Heart right ventricle (tissue), 16 donors: ENCODE measurements around the gene MAP1S. TPM values are rescaled to one million over a fixed set of nuclear protein-coding genes. Genes with fewer than 3 reads are reported as not detected.

Experiments
- ATAC-seq, 8 donors: fragments of 200-7000 bp; cut with Tn5 transposase; one replicate each; pipeline ENCODE4 v1.9.1; 2020; ENCODE audit warnings: mild to moderate bottlenecking in 8 of 8, moderate library complexity in 8 of 8, moderate number of reproducible peaks in 1 of 8
- DNase-seq, 2 donors: peaks; one replicate each; pipeline ENCODE4 v3.0.0-alpha.2; 2020
- H3K27ac ChIP-seq, 10 donors: fragments of 200-600 bp; sonication (generic) in 2 of 10; one replicate each; pipeline versions ENCODE4 v1.5.0 to v1.8.0; 2020 to 2022; ENCODE audit warnings: mild to moderate bottlenecking in 3 of 10
- H3K27me3 ChIP-seq, 7 donors: fragments of 200-600 bp; one replicate each; pipeline ENCODE4 v1.8.0; 2021 to 2022; ENCODE audit warnings: mild to moderate bottlenecking in 2 of 7
- H3K36me3 ChIP-seq, 9 donors: fragments of 200-600 bp; sonication (generic) in 1 of 9; one replicate each; pipeline versions ENCODE4 v1.5.0 to v1.8.0; 2020 to 2022; ENCODE audit warnings: mild to moderate bottlenecking in 2 of 9
- H3K4me1 ChIP-seq, 9 donors: fragments of 200-600 bp; sonication (generic) in 1 of 9; one replicate each; pipeline versions ENCODE4 v1.5.0 to v1.8.0; 2020 to 2022; ENCODE audit warnings: mild to moderate bottlenecking in 4 of 9
- H3K4me3 ChIP-seq, 10 donors: fragments of 200-600 bp; sonication (generic) in 2 of 10; one replicate each; pipeline versions ENCODE4 v1.5.0 to v1.8.0; 2020 to 2022; ENCODE audit warnings: mild to moderate bottlenecking in 7 of 10, moderate library complexity in 2 of 10
- H3K9me3 ChIP-seq, 11 donors: fragments of 200-600 bp in 10 of 11; sonication (generic) in 2 of 11; one replicate each; pipeline versions ENCODE4 v1.5.0 to v1.8.0; 2013 to 2022; ENCODE audit warnings: mild to moderate bottlenecking in 2 of 11, control low read depth in 1 of 11, moderate library complexity in 1 of 11
- WGBS, 2 donors: extraction: QIAGEN DNeasy Blood & Tissue Kit; methylation state at CpG; one replicate each; pipeline ENCODE4 v1.1.7; 2013; ENCODE audit warnings: inconsistent platforms in 1 of 2; 5-methylcytosine and 5-hydroxymethylcytosine counted together
- intact Hi-C, 10 donors: fragments of 100-400 bp; cut with DNase I; formaldehyde crosslinking; loops; one replicate each; pipeline versions ENCODE4 v1.11.1 to v1.14.2; 2022
- polyA plus RNA-seq, 2 donors: library from polyadenylated mRNA; stranded (reverse); fragments of 200-250 nt; gene quantifications; one replicate each; pipeline ENCODE4 v1.2.3, GENCODE V29; 2013
- total RNA-seq, 10 donors: library from RNA; stranded (reverse); fragmentation: NEBNext Ultra II Directional in 3 of 10; extraction: Animal tissue kit (Norgen Biotek cat#: 25700) in 3 of 10; gene quantifications; one replicate each; pipeline versions ENCODE4 v1.2.1 to v1.2.4, GENCODE V29; 2021 to 2023
- TF ChIP-seq, protein P1 (sequence below), 9 donors: fragments of 200-600 bp; sonication (generic) in 2 of 9; IDR thresholded peaks; one replicate each; pipeline versions ENCODE4 v1.5.0 to v1.8.0; 2021 to 2022; ENCODE audit warnings: antibody characterized with exemption in 9 of 9, mild to moderate bottlenecking in 5 of 9, moderate library complexity in 1 of 9
- donor health status: Arrhythmogenic right ventricular cardiomyopathy.
- donor health status: ischemic (EF 13 %, LVEDD 7.1; RV severe dilation, severe dysfunction).
- donor health status: healthy with polysubstance abuse.
- donor health status: DM: no; HTN: yes; CAD: no.
- donor health status: DM: no; HTN: no; CAD: no.
- donor health status: ischemic (EF 25% LVEDD 6.9; RV normal size, moderate dysfunction).
- donor health status: ischemic (EF 25% LVEDD 5.7; RV mildly dilated, moderate dysfunction).
- donor health status: healthy.
- donor health status: DM: yes; HTN: yes; CAD: no.
- donor health status: Ischemic cardiomyopathy.
- donor health status: ischemic (EF 35%, LVEDD 5.7; RV mildly dilated, moderate dysfunction).
- donor health status: nonischemic (EF 11% LVEDD 7.7; RV severe dilation, severe dysfunction).
- donor health status: DM: yes; HTN: yes; CAD: no.
- donor health status: PGD.
- donor health status: ischemic (EF 29% LVEDD 5.4; RV normal size, mild dysfunction).
- donor health status: nonischemic (EF 23%, LVEDD 6.1; RV moderate dilation, normal function).

The MAP1S gene
- total and polyA plus RNA-seq, 12 donors = 20.4 to 48.7 (median 26.8) TPM

DNA sequence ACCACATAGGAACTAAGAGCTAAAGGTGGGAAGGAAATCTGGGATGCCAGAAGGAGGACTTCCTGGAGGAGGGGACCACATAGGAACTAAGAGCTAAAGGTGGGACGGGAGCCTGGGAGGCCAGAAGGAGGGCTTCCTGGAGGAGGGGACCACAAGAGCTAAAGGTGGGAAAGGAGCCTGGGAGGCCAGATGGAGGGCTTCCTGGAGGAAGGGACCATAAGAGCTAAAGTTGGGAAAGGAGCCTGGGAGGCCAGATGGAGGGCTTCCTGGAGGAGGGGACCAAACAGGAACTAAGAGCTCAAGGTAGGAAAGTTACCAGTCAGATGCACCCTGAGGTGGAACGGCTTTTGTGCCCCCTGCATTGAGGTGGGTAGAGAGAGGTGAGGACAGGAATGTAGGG is 22.2 kb downstream of the MAP1S start:
- H3K4me1 ChIP-seq = peaks cover 0 to 2% (median 0%) of the 10 kb centered on the region in 9 donors
- DNase-seq (no peak), ATAC-seq (no peak)
- no peak overlapping the region for H3K27ac ChIP-seq
- no peaks in the 10 kb centered on the region for H3K9me3 ChIP-seq
- 89 to 100% methylated on average over 2 of the region's 2 CpGs for WGBS, 2 donors
- intact Hi-C loops = loop anchor here in 1 of 10 donors (10.0 kb wide), 1 partner anchor 137 kb away; no protein-coding TSS in a partner anchor
- peaks cover 0 to 6% (median 0%) of the 10 kb centered on the region in 7 donors for H3K27me3 ChIP-seq
- TF ChIP-seq, protein P1, sequence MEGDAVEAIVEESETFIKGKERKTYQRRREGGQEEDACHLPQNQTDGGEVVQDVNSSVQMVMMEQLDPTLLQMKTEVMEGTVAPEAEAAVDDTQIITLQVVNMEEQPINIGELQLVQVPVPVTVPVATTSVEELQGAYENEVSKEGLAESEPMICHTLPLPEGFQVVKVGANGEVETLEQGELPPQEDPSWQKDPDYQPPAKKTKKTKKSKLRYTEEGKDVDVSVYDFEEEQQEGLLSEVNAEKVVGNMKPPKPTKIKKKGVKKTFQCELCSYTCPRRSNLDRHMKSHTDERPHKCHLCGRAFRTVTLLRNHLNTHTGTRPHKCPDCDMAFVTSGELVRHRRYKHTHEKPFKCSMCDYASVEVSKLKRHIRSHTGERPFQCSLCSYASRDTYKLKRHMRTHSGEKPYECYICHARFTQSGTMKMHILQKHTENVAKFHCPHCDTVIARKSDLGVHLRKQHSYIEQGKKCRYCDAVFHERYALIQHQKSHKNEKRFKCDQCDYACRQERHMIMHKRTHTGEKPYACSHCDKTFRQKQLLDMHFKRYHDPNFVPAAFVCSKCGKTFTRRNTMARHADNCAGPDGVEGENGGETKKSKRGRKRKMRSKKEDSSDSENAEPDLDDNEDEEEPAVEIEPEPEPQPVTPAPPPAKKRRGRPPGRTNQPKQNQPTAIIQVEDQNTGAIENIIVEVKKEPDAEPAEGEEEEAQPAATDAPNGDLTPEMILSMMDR (IDR thresholded peaks at IDR 0.05) = no peak
- no peak overlapping the region for H3K4me3 ChIP-seq
- peaks cover 0 to 21% (median 0%) of the 10 kb centered on the region in 9 donors for H3K36me3 ChIP-seq

DNA sequence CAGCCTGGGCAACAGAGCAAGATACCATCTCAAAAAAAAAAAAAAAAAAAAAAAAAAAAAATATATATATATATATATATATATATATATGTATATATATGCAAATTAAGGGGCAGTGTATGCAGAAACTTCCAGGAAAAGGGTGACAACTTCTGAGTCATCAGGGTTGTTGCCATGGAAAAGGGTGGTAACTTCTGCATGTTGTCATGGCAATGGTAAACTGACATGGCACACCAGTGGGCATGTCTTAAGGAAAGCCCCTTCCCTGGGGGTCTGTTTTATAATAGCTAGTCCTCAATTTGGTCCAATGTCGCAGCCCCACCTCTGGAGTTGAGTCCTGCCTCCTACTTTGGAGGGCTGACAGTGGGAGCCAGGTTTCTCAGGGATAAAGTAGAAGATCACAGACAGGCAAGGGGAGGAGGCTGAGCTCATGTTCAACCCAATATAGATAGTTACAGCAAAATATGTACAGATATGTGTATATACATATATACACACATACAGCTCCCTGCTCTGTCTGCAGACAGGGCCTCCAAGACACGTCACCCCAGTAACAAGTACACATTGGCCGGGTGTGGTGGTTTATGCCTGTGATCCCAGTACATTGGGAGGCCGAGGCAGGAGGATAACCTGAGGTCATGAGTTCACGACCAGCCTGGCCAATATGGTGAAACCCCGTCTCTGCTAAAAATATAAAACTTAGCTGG is 24.7 kb downstream of the MAP1S start:
- TF ChIP-seq, protein P1 (IDR thresholded peaks at IDR 0.05) = no peak
- intact Hi-C loops = loop anchor here in 1 of 10 donors (10.0 kb wide), 1 partner anchor 139 kb away; no protein-coding TSS in a partner anchor
- peaks cover 0 to 6% (median 0%) of the 10 kb centered on the region in 7 donors for H3K27me3 ChIP-seq
- peaks cover 0 to 13% (median 10%) of the 10 kb centered on the region in 9 donors for H3K4me1 ChIP-seq
- no peak for ATAC-seq
- H3K36me3 ChIP-seq = no peaks in the 10 kb centered on the region
- 83% methylated on average over 6 of the region's 6 CpGs for WGBS, 2 donors
- H3K9me3 ChIP-seq = no peaks in the 10 kb centered on the region
- H3K4me3 ChIP-seq = no peak overlapping the region
- no peak overlapping the region for H3K27ac ChIP-seq
- DNase-seq = no peak

DNA sequence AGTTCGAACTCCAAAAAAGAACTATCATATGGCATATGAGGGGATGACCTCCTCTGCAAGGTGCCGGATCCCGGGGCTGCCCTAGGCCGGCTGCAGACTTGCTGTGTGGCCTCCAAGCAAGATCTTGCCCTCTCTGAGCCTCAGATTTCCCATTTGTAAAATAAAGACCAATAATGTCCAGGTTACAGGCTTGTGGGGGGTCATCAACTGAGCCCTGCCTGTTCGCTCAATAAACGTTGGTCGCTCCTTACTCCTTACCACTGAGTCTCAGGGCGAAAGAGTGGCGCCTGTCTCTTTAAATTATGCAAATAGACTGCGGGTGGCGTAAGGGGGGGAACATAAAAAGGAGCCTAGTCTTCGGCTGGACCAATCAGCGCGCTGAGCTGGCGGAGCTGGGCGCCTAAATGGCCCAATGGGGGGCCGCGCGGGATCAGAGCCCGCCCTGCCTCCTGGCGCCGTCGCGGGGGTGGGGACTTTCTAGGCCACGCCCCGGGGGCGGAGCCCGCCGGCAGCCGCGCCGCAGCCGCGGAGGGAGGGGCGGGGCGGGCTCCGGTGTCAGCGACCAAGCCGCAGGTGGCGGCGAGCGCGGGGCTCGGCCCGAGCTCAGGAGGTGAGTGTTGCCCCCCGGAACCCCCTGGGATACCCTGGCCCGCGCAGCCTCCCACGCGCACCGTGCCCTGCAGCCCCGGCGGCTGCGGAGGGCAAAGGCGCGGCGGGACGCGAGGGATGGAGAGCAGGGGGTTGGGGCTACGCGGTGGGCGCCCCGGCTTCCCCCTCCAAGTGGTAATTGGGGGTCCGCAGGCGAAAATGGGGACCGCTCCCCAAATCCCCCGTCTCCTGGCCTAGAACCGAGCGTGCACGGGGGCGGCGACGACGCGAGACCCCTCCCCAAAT is 28.2 kb downstream of the MAP1S start:
- peaks cover 0 to 32% (median 10%) of the 10 kb centered on the region in 9 donors for H3K4me1 ChIP-seq
- H3K27me3 ChIP-seq = peaks cover 0 to 6% (median 0%) of the 10 kb centered on the region in 7 donors
- no peaks in the 10 kb centered on the region for H3K9me3 ChIP-seq
- intact Hi-C loops = loop anchor here in 1 of 10 donors (10.0 kb wide), 1 partner anchor 143 kb away; no protein-coding TSS in a partner anchor
- peak overlapping the region in 1 of 10 donors; percentile 64 for H3K27ac ChIP-seq
- ATAC-seq (peak; percentile 97 to 99 (median 99)), DNase-seq (peak; percentile 89 to 91)
- 7% methylated on average over 57 to 73 of the region's 75 CpGs for WGBS, 2 donors
- TF ChIP-seq, protein P1 (IDR thresholded peaks at IDR 0.05) = no peak
- no peaks in the 10 kb centered on the region for H3K36me3 ChIP-seq
- H3K4me3 ChIP-seq = peak overlapping the region in 9 of 10 donors; percentile 14 to 63 (median 45)
